HT-29 (cell line): ENCODE measurements around the gene ASB16. TPM values are rescaled to one million over a fixed set of nuclear protein-coding genes. Genes with fewer than 3 reads are reported as not detected.

ENCODE experiments used
- DNase-seq: peaks from one replicate; pipeline ENCODE4 v3.0.0-alpha.2; 2015; ENCODE audit warnings: low spot score
- total RNA-seq: library from RNA; depleted of rRNA; stranded (reverse); fragments of >200 nt; shearing (Covaris generic); gene quantifications from 2 replicates; pipeline ENCODE4 v1.2.3, GENCODE V29; 2014

ASB16 gene
- total RNA-seq, 1 experiment from 2014 or later = 0.03 TPM

GRCh38 chr17:44188576-44189403 is 18.3 kb downstream of the ASB16 start:
- no peak for DNase-seq

GRCh38 chr17:44190481-44190880 is 20.0 kb downstream of the ASB16 start:
- no peak for DNase-seq

- DNase-seq = no peak
These were observed 20.9 kb downstream of the ASB16 start for GRCh38 chr17:44191369-44191768.

- DNase-seq = peak; percentile 56
These were observed 21.5 kb downstream of the ASB16 start for GRCh38 chr17:44191941-44192496.

- no peak for DNase-seq
These were observed 22.2 kb downstream of the ASB16 start for GRCh38 chr17:44192750-44193149.

- DNase-seq = no peak
These were observed 23.0 kb downstream of the ASB16 start for GRCh38 chr17:44193326-44194084.

- DNase-seq = no peak
These were observed 26.6 kb downstream of the ASB16 start for GRCh38 chr17:44197107-44197506.

- peak; percentile 53 for DNase-seq
These were observed 27.6 kb downstream of the ASB16 start for GRCh38 chr17:44197980-44198720.

- DNase-seq = peak; percentile 38
These were observed 28.4 kb downstream of the ASB16 start for GRCh38 chr17:44198721-44199552.

GRCh38 chr17:44199553-44200477 is 29.3 kb downstream of the ASB16 start, which contains the start of gene ATXN7L3:
ATXN7L3 (minus strand) TSS chr17:44199884; CDS start chr17:44198070, 1,814 bp downstream.
- peak; percentile 97 for DNase-seq

- DNase-seq = no peak
These were observed 30.1 kb downstream of the ASB16 start for GRCh38 chr17:44200478-44201155.

GRCh38 chr17:44202756-44203155 is 32.3 kb downstream of the ASB16 start:
- no peak for DNase-seq

GRCh38 chr17:44203731-44204440 is 33.4 kb downstream of the ASB16 start:
- DNase-seq = peak; percentile 58

- DNase-seq = no peak
These were observed 34.0 kb downstream of the ASB16 start for GRCh38 chr17:44204441-44204882.

GRCh38 chr17:44205962-44206824 is 35.7 kb downstream of the ASB16 start:
- DNase-seq = no peak

- no peak for DNase-seq
These were observed 36.3 kb downstream of the ASB16 start for GRCh38 chr17:44206825-44207155.

GRCh38 chr17:44207319-44207718 is 36.8 kb downstream of the ASB16 start:
- no peak for DNase-seq
